Measurements from ENCODE around the gene PDIA5.

DNA sequence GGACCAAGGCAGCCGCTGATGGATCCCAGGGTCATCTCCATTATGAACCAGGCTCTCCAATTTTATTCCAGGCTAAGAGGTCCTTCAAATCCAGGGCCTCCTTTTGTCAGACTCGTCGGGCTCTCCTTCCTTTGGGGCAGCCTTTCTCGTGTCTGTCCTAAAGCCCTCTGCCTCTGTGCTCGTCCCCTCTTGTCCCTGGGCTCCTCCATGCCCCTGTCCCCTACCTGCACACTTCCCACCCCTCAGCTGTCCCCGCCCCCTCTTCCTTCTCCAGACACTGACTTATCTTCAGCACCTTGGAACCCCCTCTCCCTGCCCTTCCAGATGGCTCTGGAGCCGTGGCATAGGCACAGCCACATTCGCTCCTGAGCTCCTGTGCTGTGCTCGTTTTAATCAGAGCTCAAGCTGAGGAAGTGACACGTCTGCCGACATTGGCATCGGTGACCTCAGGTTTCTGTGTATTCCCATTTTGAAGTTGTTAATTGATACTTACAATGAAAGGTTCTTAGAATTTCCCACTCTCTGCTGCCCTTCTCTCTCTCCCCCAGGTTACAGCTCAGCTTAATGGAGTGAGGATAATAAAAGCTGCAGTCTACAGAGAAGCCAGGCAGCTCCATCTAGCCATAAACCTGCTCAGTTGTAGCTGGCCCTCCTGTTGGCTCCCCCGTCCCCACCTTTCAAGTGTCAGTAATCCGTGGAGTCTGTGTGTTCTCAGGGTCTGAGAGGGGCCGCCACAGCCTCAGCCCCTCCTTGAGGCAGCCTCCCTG lies 83.8 kb downstream of the PDIA5 start:
- TF ChIP-seq, protein P1, sequence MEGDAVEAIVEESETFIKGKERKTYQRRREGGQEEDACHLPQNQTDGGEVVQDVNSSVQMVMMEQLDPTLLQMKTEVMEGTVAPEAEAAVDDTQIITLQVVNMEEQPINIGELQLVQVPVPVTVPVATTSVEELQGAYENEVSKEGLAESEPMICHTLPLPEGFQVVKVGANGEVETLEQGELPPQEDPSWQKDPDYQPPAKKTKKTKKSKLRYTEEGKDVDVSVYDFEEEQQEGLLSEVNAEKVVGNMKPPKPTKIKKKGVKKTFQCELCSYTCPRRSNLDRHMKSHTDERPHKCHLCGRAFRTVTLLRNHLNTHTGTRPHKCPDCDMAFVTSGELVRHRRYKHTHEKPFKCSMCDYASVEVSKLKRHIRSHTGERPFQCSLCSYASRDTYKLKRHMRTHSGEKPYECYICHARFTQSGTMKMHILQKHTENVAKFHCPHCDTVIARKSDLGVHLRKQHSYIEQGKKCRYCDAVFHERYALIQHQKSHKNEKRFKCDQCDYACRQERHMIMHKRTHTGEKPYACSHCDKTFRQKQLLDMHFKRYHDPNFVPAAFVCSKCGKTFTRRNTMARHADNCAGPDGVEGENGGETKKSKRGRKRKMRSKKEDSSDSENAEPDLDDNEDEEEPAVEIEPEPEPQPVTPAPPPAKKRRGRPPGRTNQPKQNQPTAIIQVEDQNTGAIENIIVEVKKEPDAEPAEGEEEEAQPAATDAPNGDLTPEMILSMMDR (IDR thresholded peaks at IDR 0.05; ENCODE audit: poor library complexity, severe bottlenecking): no peak
- TF ChIP-seq EZH2 (IDR thresholded peaks at IDR 0.05; ENCODE audit: borderline replicate concordance, insufficient read depth, low read length, poor library complexity, severe bottlenecking) (no peak), TAF1 (IDR thresholded peaks at IDR 0.05; ENCODE audit: low read depth) (no peak), EP300 (conservative IDR thresholded peaks at IDR 0.05; ENCODE audit: poor library complexity, severe bottlenecking) (no peak), RAD21 (conservative IDR thresholded peaks at IDR 0.05) (no peak), POLR2AphosphoS5 (IDR thresholded peaks at IDR 0.05) (no peak), MXI1 (conservative IDR thresholded peaks at IDR 0.05; ENCODE audit: poor library complexity, severe bottlenecking) (no peak)
- TF ChIP-seq, protein P2, sequence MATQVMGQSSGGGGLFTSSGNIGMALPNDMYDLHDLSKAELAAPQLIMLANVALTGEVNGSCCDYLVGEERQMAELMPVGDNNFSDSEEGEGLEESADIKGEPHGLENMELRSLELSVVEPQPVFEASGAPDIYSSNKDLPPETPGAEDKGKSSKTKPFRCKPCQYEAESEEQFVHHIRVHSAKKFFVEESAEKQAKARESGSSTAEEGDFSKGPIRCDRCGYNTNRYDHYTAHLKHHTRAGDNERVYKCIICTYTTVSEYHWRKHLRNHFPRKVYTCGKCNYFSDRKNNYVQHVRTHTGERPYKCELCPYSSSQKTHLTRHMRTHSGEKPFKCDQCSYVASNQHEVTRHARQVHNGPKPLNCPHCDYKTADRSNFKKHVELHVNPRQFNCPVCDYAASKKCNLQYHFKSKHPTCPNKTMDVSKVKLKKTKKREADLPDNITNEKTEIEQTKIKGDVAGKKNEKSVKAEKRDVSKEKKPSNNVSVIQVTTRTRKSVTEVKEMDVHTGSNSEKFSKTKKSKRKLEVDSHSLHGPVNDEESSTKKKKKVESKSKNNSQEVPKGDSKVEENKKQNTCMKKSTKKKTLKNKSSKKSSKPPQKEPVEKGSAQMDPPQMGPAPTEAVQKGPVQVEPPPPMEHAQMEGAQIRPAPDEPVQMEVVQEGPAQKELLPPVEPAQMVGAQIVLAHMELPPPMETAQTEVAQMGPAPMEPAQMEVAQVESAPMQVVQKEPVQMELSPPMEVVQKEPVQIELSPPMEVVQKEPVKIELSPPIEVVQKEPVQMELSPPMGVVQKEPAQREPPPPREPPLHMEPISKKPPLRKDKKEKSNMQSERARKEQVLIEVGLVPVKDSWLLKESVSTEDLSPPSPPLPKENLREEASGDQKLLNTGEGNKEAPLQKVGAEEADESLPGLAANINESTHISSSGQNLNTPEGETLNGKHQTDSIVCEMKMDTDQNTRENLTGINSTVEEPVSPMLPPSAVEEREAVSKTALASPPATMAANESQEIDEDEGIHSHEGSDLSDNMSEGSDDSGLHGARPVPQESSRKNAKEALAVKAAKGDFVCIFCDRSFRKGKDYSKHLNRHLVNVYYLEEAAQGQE (IDR thresholded peaks at IDR 0.05; ENCODE audit: borderline replicate concordance): no peak
